H9 (cell line): Measurements from ENCODE around the gene SP110. TPM values are rescaled to one million over a fixed set of nuclear protein-coding genes. Genes with fewer than 3 reads are reported as not detected.

Experiments
- DNase-seq: peaks from one replicate; pipeline ENCODE4 v3.0.0-alpha.2; 2017
- H2AFZ ChIP-seq: one replicate; pipeline ENCODE4 v1.6.1; 2013; ENCODE audit warnings: mild to moderate bottlenecking, low read length, control low read depth, moderate library complexity
- H2AK5ac ChIP-seq: 2 replicates; pipeline ENCODE4 v1.6.1; 2013; ENCODE audit warnings: low read length, control low read depth, mixed read lengths; ENCODE audit not compliant: insufficient read length
- H2BK120ac ChIP-seq: one replicate; pipeline ENCODE4 v1.6.1; 2013; ENCODE audit warnings: low read depth, mild to moderate bottlenecking, low read length, control low read depth, inconsistent platforms; ENCODE audit not compliant: poor library complexity, severe bottlenecking
- H2BK12ac ChIP-seq: 2 replicates; pipeline ENCODE4 v1.6.1; 2013; ENCODE audit warnings: low read length, control low read depth, mixed read lengths, low read depth; ENCODE audit not compliant: insufficient read length
- H2BK15ac ChIP-seq: 2 replicates; pipeline ENCODE4 v1.6.1; 2013; ENCODE audit warnings: low read depth, low read length, control low read depth
- H2BK20ac ChIP-seq: one replicate; pipeline ENCODE4 v1.6.1; 2013; ENCODE audit warnings: low read depth, mild to moderate bottlenecking, low read length, control low read depth, inconsistent platforms; ENCODE audit not compliant: poor library complexity, severe bottlenecking
- H2BK5ac ChIP-seq: 2 replicates; pipeline ENCODE4 v1.6.1; 2013; ENCODE audit warnings: low read length, control low read depth, mixed read lengths; ENCODE audit not compliant: insufficient read length
- H3K14ac ChIP-seq: 2 replicates; pipeline ENCODE4 v1.6.1; 2013; ENCODE audit warnings: low read length, control low read depth; ENCODE audit not compliant: insufficient read depth
- H3K18ac ChIP-seq: 2 replicates; pipeline ENCODE4 v1.6.1; 2013; ENCODE audit warnings: low read depth, mild to moderate bottlenecking, mixed read lengths, low read length, control low read depth; ENCODE audit not compliant: insufficient read length
- H3K23ac ChIP-seq: 2 replicates; pipeline ENCODE4 v1.6.1; 2013; ENCODE audit warnings: low read length, control low read depth, mixed read lengths, low read depth; ENCODE audit not compliant: insufficient read length
- H3K23me2 ChIP-seq: 2 replicates; pipeline ENCODE4 v1.6.1; 2013; ENCODE audit warnings: low read depth, mild to moderate bottlenecking, mixed read lengths, low read length, control low read depth; ENCODE audit not compliant: insufficient read length, poor library complexity, severe bottlenecking
- H3K27ac ChIP-seq: 2 replicates; pipeline ENCODE4 v1.5.1; 2013; ENCODE audit warnings: low read length, control low read depth, mixed read lengths, low read depth; ENCODE audit not compliant: insufficient read length
- H3K27me3 ChIP-seq: 2 replicates; pipeline ENCODE4 v1.6.1; 2013; ENCODE audit warnings: low read length, control low read depth, inconsistent platforms; ENCODE audit not compliant: insufficient read depth
- H3K4ac ChIP-seq: 2 replicates; pipeline ENCODE4 v1.6.1; 2013; ENCODE audit warnings: low read depth, mild to moderate bottlenecking, control low read depth, inconsistent platforms, low read length, moderate library complexity
- H3K4me1 ChIP-seq: 2 replicates; pipeline ENCODE4 v1.6.1; 2013; ENCODE audit warnings: low read length, control low read depth, inconsistent platforms; ENCODE audit not compliant: insufficient read depth
- H3K4me2 ChIP-seq: 2 replicates; pipeline ENCODE4 v1.6.1; 2013; ENCODE audit warnings: low read length, control low read depth, mixed read lengths; ENCODE audit not compliant: insufficient read length, insufficient read depth
- H3K56ac ChIP-seq: 2 replicates; pipeline ENCODE4 v1.6.1; 2013; ENCODE audit warnings: low read depth, mild to moderate bottlenecking, mixed read lengths, low read length, control low read depth; ENCODE audit not compliant: insufficient read length
- H3K79me1 ChIP-seq: 2 replicates; pipeline ENCODE4 v1.6.1; 2013; ENCODE audit warnings: low read depth, mild to moderate bottlenecking, moderate library complexity, low read length, control low read depth, inconsistent platforms; ENCODE audit not compliant: insufficient read depth, poor library complexity, severe bottlenecking
- H3K79me2 ChIP-seq: 2 replicates; pipeline ENCODE4 v1.6.1; 2013; ENCODE audit warnings: low read length, control low read depth, inconsistent platforms; ENCODE audit not compliant: insufficient read depth
- H3K9ac ChIP-seq: 2 replicates; pipeline ENCODE4 v1.6.1; 2013; ENCODE audit warnings: low read length, control low read depth, mixed read lengths; ENCODE audit not compliant: insufficient read length; ENCODE audit errors: extremely low read depth
- H3K9me3 ChIP-seq: one replicate; pipeline ENCODE4 v1.6.1; 2013; ENCODE audit warnings: low read depth, low read length, inconsistent platforms; ENCODE audit not compliant: control insufficient read depth
- H3T11ph ChIP-seq: one replicate; pipeline ENCODE4 v1.6.1; 2013; ENCODE audit warnings: mild to moderate bottlenecking, low read length, control low read depth, inconsistent platforms
- H4K20me1 ChIP-seq: one replicate; pipeline ENCODE4 v1.6.1; 2013; ENCODE audit not compliant: control insufficient read depth, insufficient read length, insufficient read depth
- H4K5ac ChIP-seq: 2 replicates; pipeline ENCODE4 v1.6.1; 2013; ENCODE audit warnings: low read depth, mild to moderate bottlenecking, mixed read lengths, low read length, control low read depth; ENCODE audit not compliant: insufficient read length
- H4K8ac ChIP-seq: replicated peaks from 2 replicates; pipeline ENCODE4 v1.6.1; 2013; ENCODE audit warnings: low read length, control low read depth, mixed read lengths, low read depth; ENCODE audit not compliant: insufficient read length
- H4K91ac ChIP-seq: 2 replicates; pipeline ENCODE4 v1.6.1; 2013; ENCODE audit warnings: low read depth, mild to moderate bottlenecking, moderate library complexity, mixed read lengths, low read length, control low read depth; ENCODE audit not compliant: insufficient read length
- H3K27ac Mint-ChIP-seq, 3 experiments: 2 replicates in 2 of 3; 3 replicates in 1 of 3; pipeline ENCODE4 v1.8.0; 2020 to 2021; ENCODE audit warnings: mixed read lengths in 3 of 3, mild to moderate bottlenecking in 1 of 3, moderate library complexity in 1 of 3
- H3K27me3 Mint-ChIP-seq: 2 replicates; pipeline ENCODE4 v1.8.0; 2021; ENCODE audit warnings: low read depth, mild to moderate bottlenecking, moderate library complexity, mixed read lengths
- H3K36me3 Mint-ChIP-seq, 3 experiments: 2 replicates in 2 of 3; 3 replicates in 1 of 3; pipeline ENCODE4 v1.8.0; 2020 to 2021; ENCODE audit warnings: low read depth in 3 of 3, mixed read lengths in 3 of 3; ENCODE audit not compliant: insufficient read depth in 1 of 3
- H3K4me1 Mint-ChIP-seq, 2 experiments: 2 replicates each; pipeline ENCODE4 v1.8.0; 2020; ENCODE audit warnings: mixed read lengths in 2 of 2
- H3K4me3 Mint-ChIP-seq, 2 experiments: 2 replicates in 1 of 2; 3 replicates in 1 of 2; pipeline ENCODE4 v1.8.0; 2020 to 2021; ENCODE audit warnings: mild to moderate bottlenecking in 2 of 2, mixed read lengths in 2 of 2, moderate library complexity in 1 of 2
- H3K9me3 Mint-ChIP-seq, 2 experiments: 2 replicates in 1 of 2; 3 replicates in 1 of 2; pipeline ENCODE4 v1.8.0; 2020; ENCODE audit warnings: mild to moderate bottlenecking in 2 of 2, mixed read lengths in 2 of 2, moderate library complexity in 1 of 2
- CTCF ChIP-seq: fragments of 200-600 bp; sonication (generic); conservative IDR thresholded peaks from 3 replicates; pipeline ENCODE4 v1.8.0; 2021; ENCODE audit warnings: antibody characterized with exemption, mild to moderate bottlenecking
- WGBS: extraction: QIAGEN DNeasy Blood & Tissue Kit; methylation state at CpG from one replicate; pipeline ENCODE4 v1.1.7; 2013; ENCODE audit warnings: missing lambda C conversion rate, low lambda C conversion rate, mixed read lengths; ENCODE audit not compliant: insufficient read length; ENCODE audit errors: extremely low coverage; 5-methylcytosine and 5-hydroxymethylcytosine counted together
- total RNA-seq: library from RNA; stranded (reverse); gene quantifications from 2 replicates; pipeline ENCODE4 v1.2.1, GENCODE V29; 2021

The SP110 gene
- total RNA-seq, 1 experiment from 2014 or later = 3.7 TPM

GRCh38 chr2:230203110-230203676 is 16.6 kb downstream of the SP110 start:
- Histone ChIP-seq H4K20me1 (no peaks in the 10 kb centered on the region), H3K27ac (no peak overlapping the region), H3K27me3 (no peaks in the 10 kb centered on the region), H2AK5ac (no peak overlapping the region), H3K9ac (no peak overlapping the region), H2BK20ac (no peak overlapping the region), H2BK15ac (no peak overlapping the region), H3K4ac (no peak overlapping the region), H4K5ac (no peak overlapping the region), H3K79me1 (no peaks in the 10 kb centered on the region), H3K79me2 (no peaks in the 10 kb centered on the region), H4K8ac (no peak overlapping the region), H2BK5ac (no peak overlapping the region), H3T11ph (no peak overlapping the region), H3K4me2 (no peak overlapping the region), H3K56ac (no peak overlapping the region), H3K14ac (no peak overlapping the region), H3K4me1 (no peaks in the 10 kb centered on the region), H2AFZ (no peak overlapping the region), H3K18ac (no peak overlapping the region), H3K23ac (no peak overlapping the region), H2BK120ac (no peak overlapping the region), H4K91ac (no peak overlapping the region), H3K23me2 (no peaks in the 10 kb centered on the region), H2BK12ac (no peak overlapping the region), H3K9me3 (no peaks in the 10 kb centered on the region)
- TF ChIP-seq CTCF = no peak
- Mint-ChIP-seq H3K4me3 (no peak overlapping the region), H3K36me3 (peaks cover 0 to 9% (median 4%) of the 10 kb centered on the region in 3 experiments; a peak in 3 of 7 replicates), H3K9me3 (no peaks in the 10 kb centered on the region; a peak in 1 of 5 replicates), H3K27me3 (no peaks in the 10 kb centered on the region), H3K4me1 (no peaks in the 10 kb centered on the region), H3K27ac (no peak overlapping the region)
- WGBS = no CpG with 5 or more reads among the region's 15 CpGs
- no peak for DNase-seq
